GM18861 (cell line): ENCODE measurements around the gene SNRK.

ENCODE experiments used
- ATAC-seq: cut with Tn5 transposase; IDR thresholded peaks from one replicate; pipeline ENCODE4 v1.9.1; 2021; ENCODE audit not compliant: unreplicated experiment

Gene SNRK

DNA sequence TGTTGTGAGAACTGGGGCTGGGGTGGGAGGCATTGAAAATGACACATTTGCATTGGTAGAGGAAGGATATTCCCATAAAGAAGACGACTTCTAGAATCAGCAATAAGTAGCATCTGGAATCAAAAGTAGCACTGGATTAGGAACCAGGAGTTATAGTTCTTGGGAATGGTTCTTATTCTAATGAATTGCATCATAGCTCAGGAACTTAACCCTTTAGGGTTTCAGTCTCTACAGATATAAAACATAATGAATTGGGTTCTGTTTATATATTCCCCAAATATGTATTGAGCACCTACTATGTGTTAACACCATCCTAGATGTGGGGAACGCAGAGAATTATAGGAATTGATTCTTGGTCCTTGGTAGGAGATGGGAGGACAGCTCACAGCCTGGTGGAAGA lies 16.3 kb upstream of the SNRK start:
- no peak for ATAC-seq

DNA sequence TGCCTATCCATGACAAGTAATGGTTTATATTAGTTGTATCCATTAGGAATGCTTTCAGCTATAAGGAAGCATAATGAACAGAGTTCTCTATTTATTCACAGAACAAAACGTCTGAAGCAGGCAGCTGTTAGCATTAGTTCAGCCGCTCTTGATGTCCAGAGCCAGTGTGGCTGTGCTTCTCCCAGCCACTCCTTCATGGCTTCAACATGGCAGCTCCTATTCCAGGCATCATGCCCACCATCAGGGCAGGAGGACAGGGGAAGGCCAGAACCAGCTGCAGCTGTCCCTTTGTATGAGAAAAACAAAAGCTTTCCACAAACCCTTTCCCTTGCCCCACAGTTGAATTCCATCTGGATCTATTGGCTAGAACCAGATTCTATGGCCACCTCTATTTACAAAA lies 12.9 kb upstream of the SNRK start:
- ATAC-seq, result no peak

DNA sequence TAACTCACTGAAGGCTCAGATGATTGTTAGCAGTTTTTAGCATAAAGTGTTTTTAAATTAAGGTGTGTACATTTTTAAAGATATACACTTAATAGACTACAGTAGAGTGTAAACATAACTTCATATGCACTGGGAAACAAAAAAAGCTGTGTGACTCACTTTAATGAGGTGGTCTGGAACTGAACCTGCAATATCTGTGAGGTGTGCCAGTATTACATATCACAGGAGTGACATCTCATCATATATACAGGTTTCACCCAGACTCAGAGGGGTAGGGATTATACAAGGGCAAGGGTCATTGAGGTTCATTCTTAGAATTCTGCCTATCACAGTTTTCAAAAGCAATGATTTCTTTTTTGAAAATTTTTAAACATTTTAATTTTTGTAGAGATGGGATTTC lies 7.3 kb upstream of the SNRK start:
- no peak for ATAC-seq

DNA sequence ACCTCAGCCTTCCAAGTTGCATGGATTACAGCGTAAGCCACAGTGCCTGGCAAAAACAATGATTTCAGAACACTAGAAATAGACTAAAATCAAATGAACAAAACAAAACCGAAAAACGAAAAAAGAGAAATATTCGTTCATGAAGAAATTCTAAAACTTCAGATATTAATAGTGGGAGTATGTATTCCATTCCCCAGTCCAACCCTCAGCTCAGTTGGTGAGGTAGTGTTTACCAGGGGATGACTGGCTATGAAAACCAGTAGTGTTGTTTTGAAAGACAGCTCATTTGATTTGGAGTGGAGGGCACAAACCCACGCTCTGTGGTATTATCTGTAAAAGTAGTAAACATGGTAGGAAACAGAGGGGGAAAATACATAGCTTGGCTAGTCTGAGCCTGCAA lies 6.8 kb upstream of the SNRK start:
- ATAC-seq, result no peak

DNA sequence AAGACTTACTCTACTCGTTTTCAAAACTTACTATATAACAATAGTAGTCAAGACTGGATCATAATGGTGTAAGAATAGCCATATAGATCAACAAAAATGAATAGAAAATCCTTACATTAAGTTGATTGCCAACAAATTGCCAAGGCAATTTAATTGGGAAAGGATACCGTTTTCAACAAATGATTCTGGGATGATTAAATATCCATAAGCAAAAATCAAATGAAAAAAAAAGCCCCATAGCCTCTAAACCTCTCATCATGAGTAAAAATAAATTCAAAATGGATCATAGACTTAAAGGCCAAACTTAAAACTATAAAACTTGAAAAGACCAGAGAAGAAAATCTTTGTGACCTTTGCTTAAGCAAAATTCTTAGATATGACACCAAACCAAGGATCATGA lies 5.3 kb upstream of the SNRK start:
- ATAC-seq, result no peak

DNA sequence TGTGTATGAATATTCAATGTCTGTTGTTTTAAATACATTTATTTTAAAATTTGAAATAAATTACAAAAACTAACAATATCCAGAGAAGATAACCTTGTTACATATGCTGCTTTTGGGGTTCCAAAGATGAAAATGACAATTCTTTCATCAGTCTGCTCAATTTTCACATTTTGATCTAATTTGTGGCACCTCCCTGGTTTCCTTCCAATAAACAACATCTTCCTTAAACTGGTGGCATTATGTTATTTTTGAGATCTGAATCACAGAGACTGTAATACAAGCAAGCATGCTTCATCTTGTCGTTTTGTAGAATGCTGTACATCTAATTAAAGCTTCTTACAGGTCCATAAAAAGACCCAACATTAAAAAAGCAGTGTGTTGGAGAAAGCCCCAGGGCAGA lies 2.2 kb upstream of the SNRK start:
- no peak for ATAC-seq

DNA sequence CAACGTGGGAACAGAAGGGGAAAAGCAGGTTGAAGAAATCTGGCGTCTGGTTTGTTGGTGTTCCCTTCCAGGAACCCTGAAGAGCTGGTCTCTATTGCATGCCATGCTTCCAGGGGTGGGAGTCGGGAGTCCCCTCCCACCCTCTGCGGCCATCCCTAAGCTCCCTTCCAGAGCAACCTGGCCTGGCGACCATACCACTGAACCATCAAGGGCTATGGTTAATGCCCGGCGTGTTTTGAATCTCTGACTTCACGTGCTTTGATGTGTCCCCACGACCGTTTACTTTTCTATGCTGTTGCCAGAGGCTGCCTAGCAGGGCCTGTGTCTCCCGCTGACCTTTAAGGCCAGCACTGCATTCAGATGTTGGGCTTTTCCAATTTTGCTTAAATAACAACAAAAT lies 696 bp upstream of the SNRK start:
- no peak for ATAC-seq

DNA sequence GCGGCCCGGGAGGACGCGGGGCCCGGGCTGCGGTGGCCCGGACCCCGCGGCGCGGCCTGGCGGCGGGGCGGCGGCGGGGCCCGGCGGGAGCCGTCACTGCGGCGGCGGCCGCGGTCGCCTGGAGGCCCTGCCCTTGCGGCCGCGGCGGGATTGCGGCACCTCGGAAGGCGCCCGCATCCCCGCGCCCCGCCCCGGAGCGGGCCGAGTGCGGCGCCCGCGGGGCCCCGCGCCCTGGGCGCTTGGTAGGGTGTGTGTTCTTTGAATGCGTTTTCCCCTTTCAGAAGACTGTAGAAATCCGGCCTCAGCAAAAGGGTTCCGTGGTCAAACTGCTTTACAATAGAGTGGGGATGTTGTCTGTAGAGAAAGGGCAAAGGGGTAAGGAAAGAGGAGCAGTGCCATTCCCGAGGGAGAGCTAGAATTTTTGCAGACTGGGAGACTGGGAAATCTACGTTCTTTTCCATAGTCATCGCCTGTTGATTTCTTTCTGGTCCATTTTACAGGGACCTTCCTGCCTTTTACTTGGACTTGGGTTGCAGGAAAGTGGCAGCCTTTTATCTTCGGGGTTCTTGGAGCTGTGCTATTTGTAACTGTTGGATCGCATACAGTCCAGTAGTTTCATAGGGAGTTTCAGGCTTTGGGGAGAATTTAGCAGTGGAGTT lies 630 bp downstream of the SNRK start:
- ATAC-seq, result no peak

DNA sequence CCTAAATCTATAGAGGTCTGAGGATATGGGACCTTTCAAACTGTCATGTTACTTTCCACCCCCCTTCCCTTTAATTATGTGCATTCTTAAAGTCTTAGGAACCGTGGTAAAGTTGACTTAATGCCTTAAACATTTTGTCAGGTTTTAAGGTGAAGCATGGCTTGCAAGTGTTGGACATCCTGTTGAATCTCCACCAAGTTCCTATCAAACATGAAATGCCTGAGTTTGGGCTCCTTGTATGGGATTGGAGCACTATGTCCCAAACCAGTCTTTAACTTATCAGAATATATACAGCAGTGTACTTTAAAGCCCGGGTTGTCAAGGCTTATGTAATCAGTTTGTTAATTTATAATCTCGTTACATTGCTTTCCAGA lies 1.1 kb downstream of the SNRK start:
- ATAC-seq, result no peak

DNA sequence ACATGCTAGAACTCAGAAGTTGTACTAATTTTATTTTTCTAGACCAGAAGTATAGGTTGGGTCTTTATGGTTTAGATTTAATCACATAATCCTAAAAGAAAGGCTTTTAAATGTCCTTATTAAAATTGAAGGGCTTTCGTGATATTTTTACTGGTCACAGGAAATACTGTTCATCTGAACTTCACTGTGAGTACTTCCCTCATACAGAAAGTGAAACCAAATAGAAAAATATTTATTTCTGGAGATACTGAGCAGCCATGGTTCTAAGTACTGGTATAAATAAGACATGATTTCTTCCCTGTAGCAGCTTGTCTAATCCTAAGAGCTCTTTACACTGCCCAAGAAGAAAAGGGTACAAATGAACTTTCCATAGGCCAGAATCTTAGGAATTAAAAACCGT lies 2.0 kb downstream of the SNRK start:
- peak; percentile 28 for ATAC-seq

DNA sequence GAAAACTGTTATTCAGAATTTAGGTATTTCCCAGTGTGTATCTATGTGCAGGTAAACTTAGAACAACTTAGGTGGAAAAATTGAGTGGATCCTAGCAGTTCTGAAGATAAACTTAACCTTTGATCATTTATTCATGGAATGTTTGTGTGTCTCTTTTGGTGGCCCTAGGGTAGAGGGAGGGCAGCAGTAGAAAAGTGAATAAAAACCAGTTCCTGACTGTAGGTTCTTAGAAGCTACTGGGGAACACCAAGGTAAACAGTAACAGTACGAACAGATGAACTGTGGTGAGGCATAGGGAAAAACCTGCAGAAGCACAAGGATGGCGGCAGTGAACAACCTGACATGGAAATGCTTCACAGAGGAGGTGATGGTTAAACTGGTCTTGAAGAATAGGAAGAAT lies 2.5 kb downstream of the SNRK start:
- ATAC-seq, result no peak

DNA sequence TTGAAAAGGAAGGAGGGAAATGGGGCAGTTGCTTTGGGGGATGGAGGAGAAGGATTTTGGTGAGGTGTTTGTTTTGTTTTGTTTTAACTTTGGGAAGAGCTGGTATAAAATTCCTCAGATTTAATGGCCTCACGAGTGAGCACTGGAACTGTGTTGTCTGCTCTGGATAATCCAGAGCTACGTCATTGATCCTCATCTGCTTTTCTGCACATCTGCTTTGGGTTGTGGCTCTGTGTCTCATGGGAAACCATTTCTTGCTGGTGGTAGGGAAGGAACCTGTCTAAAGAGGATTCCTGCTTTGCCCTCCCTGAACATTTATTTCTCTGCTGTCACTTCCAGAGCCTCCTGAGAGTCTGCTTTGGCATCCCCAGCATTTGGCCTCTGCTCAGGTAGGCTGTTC lies 3.1 kb downstream of the SNRK start:
- no peak for ATAC-seq

DNA sequence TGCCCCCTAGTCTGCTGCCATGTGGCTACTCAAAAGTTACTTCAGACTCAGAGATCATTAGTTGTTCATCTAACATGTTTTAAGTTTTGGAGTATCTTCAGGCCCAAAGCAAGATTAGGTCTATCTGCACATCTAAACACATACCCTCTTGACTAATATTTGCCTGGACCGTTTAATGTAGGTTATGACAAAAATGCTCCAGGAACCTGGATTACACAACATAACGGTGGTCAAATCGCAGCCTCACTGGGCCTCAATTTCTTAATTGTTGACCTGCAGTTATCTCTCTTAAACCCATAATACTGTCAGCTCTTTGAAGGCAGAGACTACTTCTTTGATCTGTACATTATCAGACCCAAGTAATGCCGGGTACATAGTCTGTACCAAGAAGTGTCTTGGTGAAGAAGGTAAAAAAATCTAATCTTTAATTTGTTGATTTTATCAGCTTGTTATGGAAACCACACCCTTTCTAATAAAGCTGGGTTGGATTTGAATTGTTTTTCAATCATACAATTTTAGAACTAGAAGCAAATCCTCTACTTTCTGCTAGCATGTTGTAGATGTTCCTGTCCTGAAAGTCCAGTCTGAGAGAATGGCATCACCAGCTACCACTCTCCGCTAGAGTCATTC lies 3.6 kb downstream of the SNRK start:
- no peak for ATAC-seq

DNA sequence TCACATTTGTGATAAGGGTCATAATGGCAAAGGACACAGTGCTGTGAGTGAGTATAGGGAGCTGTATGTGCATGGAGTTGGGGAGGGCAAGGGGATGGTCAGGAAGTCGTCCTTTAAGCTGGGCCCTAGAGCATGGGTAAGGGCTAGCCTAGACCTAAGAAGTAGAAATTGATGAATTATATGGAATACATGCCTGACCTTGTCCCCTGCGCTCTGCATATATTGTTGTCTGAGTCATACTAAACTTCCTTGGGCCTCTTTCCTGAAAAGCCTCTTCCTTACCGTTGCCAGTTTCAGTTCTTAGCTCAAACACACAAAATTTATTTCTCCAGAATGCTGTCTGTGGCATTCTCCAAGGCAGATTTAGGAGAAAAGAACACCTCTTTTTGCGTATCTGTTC lies 4.6 kb downstream of the SNRK start:
- no peak for ATAC-seq

DNA sequence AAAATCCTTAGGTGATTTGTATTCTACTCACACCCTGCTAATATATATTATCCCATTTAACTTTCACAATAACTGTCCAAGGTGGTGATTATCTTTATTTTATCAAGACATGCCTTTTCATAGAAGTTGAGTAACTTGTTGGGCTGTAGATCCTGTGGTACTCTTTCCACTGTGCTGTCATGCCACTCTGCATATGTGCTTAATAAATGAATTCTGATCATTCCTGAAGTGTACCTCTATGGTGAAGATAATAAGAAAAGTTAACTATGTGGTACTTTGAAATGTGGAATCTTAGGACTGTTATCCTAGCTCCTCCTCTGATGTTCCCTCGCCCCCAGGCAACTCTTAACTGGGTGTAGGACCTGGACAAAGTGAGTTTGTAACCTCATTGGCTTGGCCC lies 5.2 kb downstream of the SNRK start:
- ATAC-seq, result no peak

DNA sequence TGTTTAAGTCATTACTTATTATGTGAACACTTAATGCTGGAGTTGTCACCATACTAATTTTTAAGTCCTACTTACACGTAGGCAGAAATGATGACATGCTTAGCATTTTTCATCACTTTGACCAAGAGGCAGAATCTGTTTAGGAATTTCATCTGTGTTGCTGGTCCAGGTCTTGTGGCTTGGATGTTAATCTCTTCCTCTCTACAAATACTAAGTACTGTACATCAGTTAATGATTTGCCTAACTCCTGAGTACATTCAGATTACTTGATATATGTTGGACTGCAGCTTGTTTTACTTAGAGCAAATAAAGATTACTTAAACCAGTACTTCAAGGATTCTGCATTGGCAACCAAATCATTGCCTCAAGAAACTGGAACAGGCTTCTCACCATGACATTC lies 8.6 kb downstream of the SNRK start:
- no peak for ATAC-seq

DNA sequence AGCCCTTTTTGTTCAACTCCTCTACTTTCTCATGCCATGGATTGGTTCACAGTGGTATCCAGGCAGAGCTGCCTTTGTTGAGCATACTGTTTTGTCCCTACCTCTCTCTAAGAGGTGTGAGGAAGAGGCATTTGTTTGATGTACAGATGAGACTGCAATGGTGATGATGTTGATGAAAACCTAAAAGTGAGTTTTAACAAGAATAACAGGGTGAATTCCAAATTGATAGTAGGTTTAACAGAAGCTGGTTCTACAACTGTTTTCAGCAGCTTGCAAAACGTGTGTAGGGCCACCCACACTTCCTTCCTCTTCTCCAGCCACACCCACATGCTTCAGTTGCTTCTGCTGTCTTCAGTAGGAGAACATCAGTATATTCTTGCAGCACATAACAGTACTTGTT lies 10.2 kb downstream of the SNRK start:
- ATAC-seq, result peak; percentile 62

DNA sequence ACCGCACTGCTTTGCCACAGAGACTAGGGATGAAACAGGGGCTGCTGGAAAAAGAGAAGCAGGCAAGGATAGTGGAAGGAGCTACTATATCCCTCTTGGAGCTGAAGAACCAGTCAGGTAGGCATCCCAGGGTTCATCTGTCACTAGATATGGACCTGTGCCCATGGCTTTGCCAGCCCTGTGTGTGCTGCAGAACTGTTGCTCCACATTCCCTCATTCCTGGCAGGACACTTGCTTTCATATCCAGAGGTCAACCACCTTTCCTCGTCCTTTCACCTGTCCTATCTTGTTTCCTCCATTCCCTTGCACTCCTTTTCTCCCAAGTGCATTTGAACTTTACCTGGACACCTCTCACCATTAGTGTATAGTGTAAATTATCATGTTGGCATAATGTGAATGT lies 12.0 kb downstream of the SNRK start:
- no peak for ATAC-seq

DNA sequence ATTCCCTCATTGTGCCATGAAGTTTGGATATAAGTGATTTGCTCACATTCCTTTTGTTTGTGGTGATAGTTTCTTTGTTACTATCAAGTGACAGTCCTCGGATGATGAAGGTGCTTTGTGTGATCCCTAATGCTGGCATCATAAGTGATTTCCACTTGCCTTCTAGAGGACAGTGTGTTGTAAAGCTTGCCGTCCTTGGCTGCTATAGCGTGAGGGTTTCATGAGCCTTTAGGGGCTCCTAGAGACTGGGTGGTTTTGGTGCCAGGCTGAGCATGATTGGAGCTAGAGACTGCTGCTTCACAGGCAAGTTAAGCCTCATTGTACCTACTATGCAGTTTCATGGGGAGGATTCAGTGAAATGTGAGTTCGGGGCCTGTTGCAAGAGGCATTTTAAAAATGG lies 12.4 kb downstream of the SNRK start:
- ATAC-seq, result no peak

DNA sequence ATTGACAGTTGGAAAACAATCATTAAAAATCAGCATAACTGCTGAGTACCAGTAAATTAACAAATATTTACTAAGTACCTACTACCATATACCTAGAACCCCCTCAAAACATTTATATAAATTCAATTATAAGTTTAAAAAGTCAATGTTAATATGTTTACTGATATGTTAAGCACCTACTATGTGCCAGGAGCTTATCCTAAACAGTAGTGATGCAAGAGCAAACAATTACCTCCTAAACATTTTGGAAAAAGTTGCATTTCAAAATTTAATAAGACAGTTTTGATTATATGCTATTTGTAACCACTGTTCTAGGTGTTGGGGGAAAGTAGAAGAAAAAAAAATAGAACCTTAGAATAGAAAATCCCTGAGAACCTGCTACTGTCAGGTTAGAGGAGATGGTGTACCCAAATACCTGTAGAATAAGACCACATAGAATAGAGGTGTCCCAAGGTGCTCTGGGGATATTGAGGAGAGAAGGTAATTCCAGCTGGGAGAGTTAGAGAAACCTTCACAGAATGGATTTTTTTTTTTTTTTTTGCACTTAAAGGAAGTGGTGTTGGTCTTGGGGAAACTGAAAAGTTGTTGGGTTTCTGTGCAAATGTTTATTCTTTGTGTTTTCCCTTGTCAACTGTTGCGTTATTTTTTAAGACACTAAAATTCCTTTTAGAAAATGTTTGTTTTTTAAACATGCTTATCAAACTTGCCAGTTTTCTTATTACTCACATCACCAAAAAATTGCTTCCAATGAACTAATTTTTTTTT lies 16.0 kb downstream of the SNRK start:
- no peak for ATAC-seq

DNA sequence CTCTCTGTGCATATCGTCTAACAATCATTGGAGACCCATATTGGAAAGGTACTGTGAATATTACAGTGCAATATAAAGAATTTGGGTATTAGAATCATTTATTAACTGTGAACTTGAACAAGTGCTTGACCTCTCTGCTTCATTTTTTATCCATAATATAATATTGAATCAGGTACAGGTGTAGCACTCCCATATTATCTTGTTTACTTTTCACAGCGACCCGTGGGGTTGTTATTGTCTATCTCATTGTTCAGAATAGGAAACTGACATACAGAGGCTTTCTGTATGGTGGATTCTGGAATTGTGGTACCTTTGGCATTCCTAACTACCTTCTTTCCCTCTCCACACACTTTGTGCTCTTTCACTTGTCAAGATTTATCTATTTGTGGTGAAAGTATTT lies 17.8 kb downstream of the SNRK start:
- no peak for ATAC-seq

DNA sequence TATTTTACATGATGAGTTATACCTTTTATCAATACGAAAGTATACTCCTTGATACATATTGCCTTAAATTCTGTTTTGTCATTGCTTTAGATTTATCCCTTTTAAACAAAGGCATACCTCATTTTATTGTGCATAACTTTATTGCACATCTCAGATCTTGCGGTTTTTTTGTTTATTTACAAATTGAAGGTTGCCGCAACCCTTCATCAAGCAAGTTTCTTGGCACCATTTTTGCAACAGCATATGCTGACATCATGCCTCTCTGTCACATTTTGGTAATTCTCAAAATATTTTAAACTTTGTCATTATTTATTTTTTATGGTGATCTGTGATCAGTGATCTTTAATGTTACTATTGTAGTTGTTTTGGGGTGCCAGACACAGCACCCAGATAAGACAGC lies 20.9 kb downstream of the SNRK start:
- no peak for ATAC-seq

DNA sequence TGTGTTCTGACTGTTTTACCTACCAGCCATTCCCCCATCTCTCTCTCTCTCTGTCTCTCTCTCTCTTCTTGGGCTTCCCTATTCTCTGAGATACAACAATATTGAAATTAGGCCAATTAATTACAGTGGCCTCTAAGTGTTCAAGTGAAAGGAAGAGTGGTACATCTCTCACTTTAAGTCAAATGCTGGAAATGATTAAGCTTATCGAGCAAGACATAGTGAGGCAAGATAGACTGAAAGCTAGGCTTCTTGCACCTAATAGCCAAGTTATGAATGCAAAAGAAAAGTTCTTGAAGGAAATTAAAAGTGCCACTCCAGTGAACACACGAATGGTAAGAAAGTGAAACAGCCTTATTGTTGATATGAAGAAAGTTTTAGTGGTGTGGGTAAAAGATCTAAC lies 21.3 kb downstream of the SNRK start:
- ATAC-seq, result no peak
